Stimulated activated CD4-positive, alpha-beta T cell treated with anti-CD3 and anti-CD28 coated beads, TNF-alpha, amount 100 ng/mL, for 1 hour (primary cell): Measurements from ENCODE around the gene MTUS2.
"Not testable (repeated sequence)": the region's sequence is repeated elsewhere in the genome, so short reads cannot be mapped to it uniquely, and the experiment has no call there.

Experiments used
- DNase-seq, 3 donors: peaks; one replicate each; pipeline ENCODE4 v3.0.0-alpha.2; 2020; ENCODE audit warnings: low read depth in 3 of 3, low spot score in 1 of 3

MTUS2 gene

GRCh38 chr13:29156136-29156535, 336.0 kb downstream of the MTUS2 start:
- DNase-seq = no peak

- DNase-seq = no peak
Measured at GRCh38 chr13:29159871-29160270, 339.7 kb downstream of the MTUS2 start.

GRCh38 chr13:29160862-29161261, 340.7 kb downstream of the MTUS2 start:
- DNase-seq = no peak

GRCh38 chr13:29161676-29162075, 341.5 kb downstream of the MTUS2 start:
- DNase-seq = no peak

GRCh38 chr13:29162638-29163235, 342.6 kb downstream of the MTUS2 start:
- DNase-seq = no peak

GRCh38 chr13:29164116-29164515, 344.0 kb downstream of the MTUS2 start:
- no peak for DNase-seq

GRCh38 chr13:29165216-29165615, 345.1 kb downstream of the MTUS2 start:
- DNase-seq = no peak

GRCh38 chr13:29165840-29166239, 345.7 kb downstream of the MTUS2 start:
- DNase-seq = no peak

- no peak for DNase-seq
Measured at GRCh38 chr13:29170436-29171082, 350.4 kb downstream of the MTUS2 start.

- DNase-seq = no peak
Measured at GRCh38 chr13:29171244-29171643, 351.1 kb downstream of the MTUS2 start.

GRCh38 chr13:29174093-29174492, 354.0 kb downstream of the MTUS2 start:
- no peak for DNase-seq

GRCh38 chr13:29175250-29175873, 355.2 kb downstream of the MTUS2 start:
- DNase-seq = no peak

GRCh38 chr13:29180055-29180454, 359.9 kb downstream of the MTUS2 start:
- DNase-seq = no peak

GRCh38 chr13:29182216-29182615, 362.1 kb downstream of the MTUS2 start:
- DNase-seq = no peak

GRCh38 chr13:29185926-29186325, 365.8 kb downstream of the MTUS2 start:
- no peak for DNase-seq

GRCh38 chr13:29187584-29187983, 367.4 kb downstream of the MTUS2 start:
- no peak for DNase-seq

GRCh38 chr13:29190298-29190697, 370.2 kb downstream of the MTUS2 start:
- no peak for DNase-seq

- no peak for DNase-seq
Measured at GRCh38 chr13:29193083-29193482, 372.9 kb downstream of the MTUS2 start.

GRCh38 chr13:29195456-29195855, 375.3 kb downstream of the MTUS2 start:
- DNase-seq = no peak

GRCh38 chr13:29196409-29197074, 376.4 kb downstream of the MTUS2 start:
- no peak for DNase-seq

GRCh38 chr13:29202753-29203152, 382.6 kb downstream of the MTUS2 start:
- not testable (repeated sequence) for DNase-seq

GRCh38 chr13:29204651-29205050, 384.5 kb downstream of the MTUS2 start:
- DNase-seq = no peak
